IMR-90 (cell line): ENCODE measurements around the gene RAB43. TPM values are rescaled to one million over a fixed set of nuclear protein-coding genes. Genes with fewer than 3 reads are reported as not detected.

ENCODE experiments used
- ATAC-seq: fragments of 200-7000 bp; cut with Tn5 transposase; 2 replicates; pipeline ENCODE4 v1.9.1; 2020; ENCODE audit warnings: low read depth, mild to moderate bottlenecking, moderate library complexity
- BruUV-seq: library from RNA; stranded (reverse); fragments of 400-500 nt; replicated peaks from 2 replicates; lab custom pipeline; 2021; lab: Mats Ljungman, UMichigan
- CTCF ChIA-PET: fragments of 300-600 bp; formaldehyde crosslinking; extraction: SDS; loops from one replicate; lab custom pipeline; 2021; ENCODE audit warnings: antibody characterized with exemption; lab: Yijun Ruan, JAX
- POLR2A ChIA-PET: fragments of 300-600 bp; sonication (Branson Sonifier 250); formaldehyde crosslinking; loops from one replicate; lab custom pipeline; 2022; ENCODE audit warnings: antibody characterized with exemption; ENCODE audit not compliant: unreplicated experiment; lab: Charles Lee
- DNase-seq: peaks from one replicate; pipeline ENCODE4 v3.0.0; 2013
- H2AFZ ChIP-seq: replicated peaks from 2 replicates; pipeline ENCODE3; 2013; ENCODE audit warnings: low read length, mild to moderate bottlenecking; ENCODE audit not compliant: poor library complexity
- H2AK5ac ChIP-seq: 2 replicates; pipeline ENCODE4 v1.6.1; 2013; ENCODE audit warnings: low read depth, low read length, inconsistent platforms
- H2AK9ac ChIP-seq: replicated peaks from 2 replicates; pipeline ENCODE3; 2013; ENCODE audit warnings: mild to moderate bottlenecking, low read depth, low read length, moderate library complexity; ENCODE audit not compliant: poor library complexity
- H2BK120ac ChIP-seq: 2 replicates; pipeline ENCODE4 v1.6.1; 2013; ENCODE audit warnings: low read depth, low read length, inconsistent platforms
- H2BK15ac ChIP-seq: 3 replicates; pipeline ENCODE4 v1.6.1; 2013; ENCODE audit warnings: low read depth, low read length, inconsistent platforms
- H2BK20ac ChIP-seq: 2 replicates; pipeline ENCODE4 v1.6.1; 2013; ENCODE audit warnings: low read depth, mild to moderate bottlenecking, inconsistent platforms, low read length, moderate library complexity
- H2BK5ac ChIP-seq: 2 replicates; pipeline ENCODE4 v1.6.1; 2013; ENCODE audit warnings: mild to moderate bottlenecking, low read depth, low read length, inconsistent platforms; ENCODE audit not compliant: poor library complexity, severe bottlenecking
- H3K14ac ChIP-seq: replicated peaks from 2 replicates; pipeline ENCODE4 v1.6.1; 2013; ENCODE audit warnings: low read depth, low read length, inconsistent platforms
- H3K18ac ChIP-seq: 2 replicates; pipeline ENCODE4 v1.6.1; 2013; ENCODE audit warnings: low read depth, low read length, control low read depth
- H3K23ac ChIP-seq: 2 replicates; pipeline ENCODE4 v1.6.1; 2013; ENCODE audit warnings: low read depth, low read length, inconsistent platforms
- H3K27ac ChIP-seq: 2 replicates; pipeline ENCODE4 v1.5.1; 2013; ENCODE audit warnings: mild to moderate bottlenecking, control low read depth, low read length; ENCODE audit not compliant: insufficient read depth
- H3K27me3 ChIP-seq: 2 replicates; pipeline ENCODE4 v1.6.1; 2013; ENCODE audit warnings: low read length; ENCODE audit not compliant: control insufficient read depth, insufficient read depth
- H3K36me3 ChIP-seq: 2 replicates; pipeline ENCODE4 v1.6.1; 2013; ENCODE audit warnings: low read length, mixed read lengths; ENCODE audit not compliant: control insufficient read depth, insufficient read depth
- H3K4ac ChIP-seq: 2 replicates; pipeline ENCODE4 v1.6.1; 2013; ENCODE audit warnings: low read depth, low read length, inconsistent platforms
- H3K4me1 ChIP-seq: 2 replicates; pipeline ENCODE4 v1.6.1; 2013; ENCODE audit warnings: low read length, mixed read lengths; ENCODE audit not compliant: control insufficient read depth, insufficient read depth
- H3K4me2 ChIP-seq: 2 replicates; pipeline ENCODE4 v1.6.1; 2013; ENCODE audit warnings: low read depth, mild to moderate bottlenecking, control low read depth, low read length, moderate library complexity
- H3K4me3 ChIP-seq: 2 replicates; pipeline ENCODE4 v1.5.1; 2013; ENCODE audit warnings: low read depth, mild to moderate bottlenecking, control low read depth, low read length, moderate library complexity; ENCODE audit not compliant: insufficient read depth
- H3K56ac ChIP-seq: 2 replicates; pipeline ENCODE4 v1.6.1; 2013; ENCODE audit warnings: low read length, inconsistent platforms; ENCODE audit not compliant: insufficient read depth; ENCODE audit errors: extremely low read depth
- H3K79me1 ChIP-seq, 2 experiments: 2 replicates each; pipeline ENCODE4 v1.6.1; 2013; ENCODE audit warnings: low read length in 2 of 2, inconsistent platforms in 1 of 2, low read depth in 1 of 2
- H3K9ac ChIP-seq: 2 replicates; pipeline ENCODE4 v1.6.1; 2013; ENCODE audit warnings: low read depth, low read length, control low read depth
- H3K9me1 ChIP-seq: 2 replicates; pipeline ENCODE4 v1.6.1; 2013; ENCODE audit warnings: low read length, inconsistent platforms; ENCODE audit not compliant: insufficient read depth
- H3K9me3 ChIP-seq: 2 replicates; pipeline ENCODE4 v1.6.1; 2013; ENCODE audit warnings: low read length; ENCODE audit not compliant: control insufficient read depth, insufficient read depth
- H4K20me1 ChIP-seq: 2 replicates; pipeline ENCODE4 v1.6.1; 2013; ENCODE audit warnings: low read length, inconsistent platforms; ENCODE audit not compliant: insufficient read depth
- H4K5ac ChIP-seq: 2 replicates; pipeline ENCODE4 v1.6.1; 2013; ENCODE audit warnings: mild to moderate bottlenecking, low read depth, low read length, control low read depth
- H4K8ac ChIP-seq, 2 experiments: 2 replicates each; pipeline ENCODE4 v1.6.1; 2013; ENCODE audit warnings: low read depth in 2 of 2, low read length in 2 of 2, control low read depth in 1 of 2, inconsistent platforms in 1 of 2
- H4K91ac ChIP-seq: 2 replicates; pipeline ENCODE4 v1.6.1; 2013; ENCODE audit warnings: low read depth, low read length, inconsistent platforms; ENCODE audit not compliant: insufficient read depth
- BHLHE40 ChIP-seq: fragments of 150-350 bp; IDR thresholded peaks from 2 replicates; pipeline ENCODE4 v1.6.1; 2016; ENCODE audit warnings: mild to moderate bottlenecking, low read depth, low read length
- CEBPB ChIP-seq: IDR thresholded peaks from 2 replicates; pipeline ENCODE4 v1.6.1; 2012; ENCODE audit warnings: low read depth, low read length, improper control_type of control experiment
- CHD1 ChIP-seq: IDR thresholded peaks from 2 replicates; pipeline ENCODE4 v1.6.1; 2012; ENCODE audit warnings: low read depth, low read length, improper control_type of control experiment
- ELK1 ChIP-seq: fragments of 150-350 bp; IDR thresholded peaks from 2 replicates; pipeline ENCODE4 v1.6.1; 2016; ENCODE audit warnings: low read depth, mild to moderate bottlenecking, low read length, moderate library complexity, borderline replicate concordance
- MXI1 ChIP-seq: IDR thresholded peaks from 2 replicates; pipeline ENCODE4 v1.6.1; 2012; ENCODE audit warnings: low read depth, mild to moderate bottlenecking, low read length, moderate library complexity, borderline replicate concordance
- NFE2L2 ChIP-seq: fragments of 150-350 bp; IDR thresholded peaks from 2 replicates; pipeline ENCODE4 v1.6.1; 2016; ENCODE audit warnings: low read depth, mild to moderate bottlenecking, low read length
- POLR2A ChIP-seq: IDR thresholded peaks from 2 replicates; pipeline ENCODE4 v1.6.1; 2012; ENCODE audit warnings: mild to moderate bottlenecking, low read depth, low read length
- RAD21 ChIP-seq: IDR thresholded peaks from 2 replicates; pipeline ENCODE4 v1.6.1; 2012; ENCODE audit warnings: low read length, improper control_type of control experiment
- RCOR1 ChIP-seq: IDR thresholded peaks from 2 replicates; pipeline ENCODE4 v1.6.1; 2012; ENCODE audit warnings: mild to moderate bottlenecking, low read length, improper control_type of control experiment; ENCODE audit not compliant: insufficient replicate concordance
- RFX5 ChIP-seq: IDR thresholded peaks from 2 replicates; pipeline ENCODE4 v1.8.0; 2012; ENCODE audit warnings: low read depth, mild to moderate bottlenecking, low read length, moderate library complexity
- USF2 ChIP-seq: fragments of 150-350 bp; IDR thresholded peaks from 2 replicates; pipeline ENCODE4 v1.6.1; 2017; ENCODE audit warnings: mild to moderate bottlenecking, antibody characterized with exemption, low read length, low read depth
- WGBS, 2 experiments: methylation state at CpG; one replicate each; pipeline versions ENCODE4 v1.1.5 to v1.1.7; 2013; ENCODE audit warnings: missing lambda C conversion rate in 2 of 2; ENCODE audit not compliant: insufficient read length in 1 of 2; ENCODE audit errors: extremely low coverage in 2 of 2; 5-methylcytosine and 5-hydroxymethylcytosine counted together
- dilution Hi-C: fragments of 300-500 bp; cut with HindIII; formaldehyde crosslinking; loops from one replicate; pipeline ENCODE4 v1.14.3; 2018; ENCODE audit warnings: low sequenced_read_pairs; ENCODE audit not compliant: unreplicated experiment
- in situ Hi-C: fragments of 300-500 bp; cut with MboI; formaldehyde crosslinking; loops from 3 replicates; pipeline ENCODE4 v1.14.3; 2019; ENCODE audit warnings: low sequenced_read_pairs, inconsistent platforms, mixed read lengths
- intact Hi-C: fragments of 100-400 bp; cut with micrococcal nuclease; formaldehyde crosslinking; loops from 2 replicates; pipeline ENCODE4 v1.10.0; 2022
- polyA plus RNA-seq, 3 experiments: library from polyadenylated mRNA; depleted of rRNA; stranded (reverse); fragments of >200 nt; gene quantifications; 2 replicates each; pipeline ENCODE4 v1.2.3, GENCODE V29; 2012; ENCODE audit warnings: low replicate concordance in 1 of 3
- total RNA-seq: library from RNA; depleted of rRNA; stranded (reverse); fragments of >200 nt; gene quantifications from 2 replicates; pipeline ENCODE4 v1.2.3, GENCODE V29; 2012

RAB43 gene
- total and polyA plus RNA-seq, 2 of the 4 experiments (the other 2 are of a cell fraction), result 9.9 to 14.0 TPM

- H3K14ac ChIP-seq, result no peak overlapping the region
- H3K4me2 ChIP-seq, result no peak overlapping the region
- in situ Hi-C loops (no loop called here), dilution Hi-C loops (no loop called here), intact Hi-C loops (no loop called here)
- H3K23ac ChIP-seq, result no peak overlapping the region
- H3K27ac ChIP-seq, result no peak overlapping the region
- H3K56ac ChIP-seq, result no peak overlapping the region
- no peak overlapping the region for H2BK20ac ChIP-seq
- H3K9me1 ChIP-seq, result peaks cover 11% of the 10 kb centered on the region
- ChIA-PET POLR2A (no interaction called here), CTCF (no interaction called here)
- DNase-seq (no peak), ATAC-seq (no peak)
- no peak overlapping the region for H2BK120ac ChIP-seq
- no peak overlapping the region for H2AFZ ChIP-seq
- H3K4me1 ChIP-seq, result no peaks in the 10 kb centered on the region
- H3K4me3 ChIP-seq, result no peak overlapping the region
- no peak overlapping the region for H4K8ac ChIP-seq
- H2AK5ac ChIP-seq, result no peak overlapping the region
- H2AK9ac ChIP-seq, result no peak overlapping the region
- no peak overlapping the region for H4K5ac ChIP-seq
- peaks cover 37 to 84% of the 10 kb centered on the region in 2 experiments for H3K79me1 ChIP-seq
- H3K36me3 ChIP-seq, result peaks cover 24% of the 10 kb centered on the region
- H3K9ac ChIP-seq, result no peak overlapping the region
- H2BK15ac ChIP-seq, result no peak overlapping the region
- no TSS peak for BruUV-seq
- no peak overlapping the region for H3K4ac ChIP-seq
- no peaks in the 10 kb centered on the region for H3K27me3 ChIP-seq
- no peak overlapping the region for H3K18ac ChIP-seq
- peaks cover 81% of the 10 kb centered on the region for H4K20me1 ChIP-seq
- H3K9me3 ChIP-seq, result no peaks in the 10 kb centered on the region
- no peak overlapping the region for H4K91ac ChIP-seq
- no peak overlapping the region for H2BK5ac ChIP-seq
- TF ChIP-seq ELK1 (no peak), BHLHE40 (no peak), NFE2L2 (no peak), POLR2A (no peak), RFX5 (no peak), USF2 (no peak), MXI1 (no peak), CHD1 (no peak), RCOR1 (no peak), RAD21 (no peak), CEBPB (no peak)
- 94% methylated on average over 3 of the region's 4 CpGs; no CpG with 5 or more reads in 1 of the 2 experiments for WGBS, 2 experiments
These were observed 15.7 kb downstream of the RAB43 start for GRCh38 chr3:129105862-129106261.
